ENCODE data around the gene IRF3.

The IRF3 gene

GRCh38 chr19:49676136-49676783 lies 10.6 kb upstream of the IRF3 start:
- ChIA-PET CTCF (interaction anchor here (0.6 to 0.7 kb wide), 4 partner anchors 19 to 193 kb away, joined by 3 to 5 read pairs (median 4); no protein-coding TSS in a partner anchor), POLR2A (ENCODE audit: low non-redundant PET) (interaction anchor here (0.6 to 1.8 kb wide), 4 partner anchors 33 to 91 kb away, joined by 4 to 6 read pairs (median 6); partner anchors contain the start of genes AP2A1 and SCAF1)
- TF ChIP-seq, protein P1, sequence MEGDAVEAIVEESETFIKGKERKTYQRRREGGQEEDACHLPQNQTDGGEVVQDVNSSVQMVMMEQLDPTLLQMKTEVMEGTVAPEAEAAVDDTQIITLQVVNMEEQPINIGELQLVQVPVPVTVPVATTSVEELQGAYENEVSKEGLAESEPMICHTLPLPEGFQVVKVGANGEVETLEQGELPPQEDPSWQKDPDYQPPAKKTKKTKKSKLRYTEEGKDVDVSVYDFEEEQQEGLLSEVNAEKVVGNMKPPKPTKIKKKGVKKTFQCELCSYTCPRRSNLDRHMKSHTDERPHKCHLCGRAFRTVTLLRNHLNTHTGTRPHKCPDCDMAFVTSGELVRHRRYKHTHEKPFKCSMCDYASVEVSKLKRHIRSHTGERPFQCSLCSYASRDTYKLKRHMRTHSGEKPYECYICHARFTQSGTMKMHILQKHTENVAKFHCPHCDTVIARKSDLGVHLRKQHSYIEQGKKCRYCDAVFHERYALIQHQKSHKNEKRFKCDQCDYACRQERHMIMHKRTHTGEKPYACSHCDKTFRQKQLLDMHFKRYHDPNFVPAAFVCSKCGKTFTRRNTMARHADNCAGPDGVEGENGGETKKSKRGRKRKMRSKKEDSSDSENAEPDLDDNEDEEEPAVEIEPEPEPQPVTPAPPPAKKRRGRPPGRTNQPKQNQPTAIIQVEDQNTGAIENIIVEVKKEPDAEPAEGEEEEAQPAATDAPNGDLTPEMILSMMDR (conservative IDR thresholded peaks at IDR 0.05; ENCODE audit: low read depth), result no peak
- H3K27ac ChIP-seq, result peak overlapping the region; percentile 88
- DNase-seq (ENCODE audit: low spot score), result peak; percentile 87

DNA sequence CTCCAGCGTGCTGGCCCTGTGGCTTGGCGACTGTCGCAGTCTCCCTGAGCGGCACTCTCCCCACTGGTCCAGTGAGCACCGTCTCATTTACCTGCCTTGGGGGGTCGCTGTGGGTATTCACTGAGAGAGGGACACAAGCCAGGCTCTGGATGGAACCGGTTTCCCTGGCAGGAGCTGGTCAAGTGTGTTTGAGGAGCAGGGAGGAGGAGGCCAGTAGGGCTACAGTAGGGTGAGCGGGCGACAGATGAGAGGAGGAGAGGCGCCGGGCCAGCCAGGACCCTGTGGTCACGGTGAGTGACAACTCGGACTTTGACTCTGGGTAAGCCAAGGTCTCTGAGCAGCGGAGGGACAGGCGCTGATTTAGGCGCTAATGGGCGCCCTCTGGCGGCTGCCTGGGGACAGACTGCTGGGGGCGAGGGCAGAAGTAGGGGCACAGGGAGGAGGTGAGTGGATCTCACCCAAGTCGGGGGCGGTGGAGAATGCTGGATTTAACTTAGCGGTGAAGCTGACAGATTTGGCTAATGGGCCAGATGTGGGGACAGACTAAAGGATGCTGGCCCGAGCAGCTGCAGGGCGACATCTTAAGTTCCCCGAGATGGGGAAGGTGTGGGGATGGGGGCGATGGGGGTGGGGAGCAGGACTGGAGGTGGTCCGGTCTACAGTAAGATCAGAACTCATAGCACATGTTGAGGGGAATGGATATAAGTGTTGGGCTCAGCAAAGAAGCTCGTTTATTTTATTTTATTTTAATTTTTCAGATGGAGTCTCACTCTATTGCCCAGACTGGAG lies 6.7 kb upstream of the IRF3 start:
- TF ChIP-seq, protein P1 (conservative IDR thresholded peaks at IDR 0.05; ENCODE audit: low read depth), result peak; percentile 91
- peak overlapping the region; percentile 69 for H3K27ac ChIP-seq
- POLR2A ChIA-PET (ENCODE audit: low non-redundant PET), result interaction anchor here (0.5 kb wide), 1 partner anchor 221 kb away, joined by 6 read pairs; no protein-coding TSS in a partner anchor
- CTCF ChIA-PET, result interaction anchor here (0.5 to 1.4 kb wide), 10 partner anchors 9 to 1640 kb away, joined by 3 to 5 read pairs (median 4); no protein-coding TSS in a partner anchor
- peak; percentile 73 for DNase-seq (ENCODE audit: low spot score)

DNA sequence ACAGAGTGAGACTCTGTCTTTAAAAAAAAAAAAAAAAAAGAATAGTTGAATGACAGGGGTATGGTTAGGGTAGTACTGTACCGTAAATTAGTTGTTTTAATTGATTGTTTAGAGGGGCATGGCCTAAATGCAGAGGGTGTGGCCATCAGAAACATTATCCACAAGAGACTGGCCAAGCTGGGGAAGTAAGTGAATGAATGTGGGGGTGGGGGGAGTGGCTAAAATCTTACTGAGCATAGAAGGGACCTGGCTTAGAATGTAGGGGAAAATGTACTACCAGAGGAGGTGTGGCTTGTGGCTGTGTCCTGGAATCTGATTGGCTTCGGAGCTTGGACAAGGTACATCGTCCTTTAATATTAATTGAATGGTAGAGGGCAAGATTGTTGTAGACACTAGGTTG lies 3.9 kb upstream of the IRF3 start:
- CTCF ChIA-PET, result interaction anchor here (0.6 to 0.7 kb wide), 3 partner anchors 11 to 124 kb away, joined by 3 to 4 read pairs (median 3); no protein-coding TSS in a partner anchor
- TF ChIP-seq, protein P1 (conservative IDR thresholded peaks at IDR 0.05; ENCODE audit: low read depth), result no peak
- POLR2A ChIA-PET (ENCODE audit: low non-redundant PET), result no interaction called here
- no peak for DNase-seq (ENCODE audit: low spot score)
- peak overlapping the region; percentile 13; the same call in 1 of the 2 replicates for H3K27ac ChIP-seq

DNA sequence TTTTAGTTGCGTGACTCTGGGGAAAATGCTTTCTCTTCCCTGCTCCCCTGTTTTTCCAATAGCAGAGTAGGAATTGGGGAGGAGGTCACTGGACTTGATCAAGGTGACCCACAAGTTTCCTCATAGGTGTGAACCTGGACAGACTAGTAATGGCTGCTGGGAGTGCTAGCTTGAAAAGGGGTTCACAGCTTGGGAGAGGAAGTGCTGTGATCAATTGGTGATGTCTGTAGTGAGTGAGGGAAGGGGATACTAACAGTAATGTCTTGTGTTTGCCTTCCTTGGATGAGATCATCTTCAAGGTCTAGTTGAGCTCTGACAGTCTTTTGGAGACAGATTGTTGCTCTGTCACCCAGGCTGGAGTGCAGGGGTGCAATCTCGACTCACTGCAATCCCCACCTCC lies 1.8 kb upstream of the IRF3 start:
- TF ChIP-seq, protein P1 (conservative IDR thresholded peaks at IDR 0.05; ENCODE audit: low read depth), result no peak
- H3K27ac ChIP-seq, result no peak overlapping the region
- ChIA-PET POLR2A (ENCODE audit: low non-redundant PET) (no interaction called here), CTCF (no interaction called here)
- no peak for DNase-seq (ENCODE audit: low spot score)

DNA sequence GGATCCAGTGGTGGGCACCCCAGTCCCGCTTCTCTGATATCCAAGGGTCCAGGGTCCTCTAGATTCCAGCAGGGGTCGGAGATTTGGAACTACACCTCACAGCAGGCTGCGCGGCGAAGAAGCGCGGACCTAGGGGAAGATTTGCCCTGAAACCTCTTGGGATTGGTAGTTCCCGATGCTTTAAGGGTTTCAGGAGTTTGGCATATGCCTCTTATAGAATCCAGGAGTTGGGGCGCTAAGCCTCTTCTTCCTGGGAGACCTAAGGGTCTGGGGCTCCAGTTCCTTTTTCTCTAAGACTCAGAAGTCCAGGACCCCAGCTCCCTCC lies 425 bp upstream of the IRF3 start:
- peak; percentile 50 for DNase-seq (ENCODE audit: low spot score)
- TF ChIP-seq, protein P1 (conservative IDR thresholded peaks at IDR 0.05; ENCODE audit: low read depth), result no peak
- ChIA-PET POLR2A (ENCODE audit: low non-redundant PET) (no interaction called here), CTCF (interaction anchor here (0.7 kb wide), 1 partner anchor 95 kb away, joined by 3 read pairs; no protein-coding TSS in a partner anchor)
- H3K27ac ChIP-seq, result peak overlapping the region; percentile 97

- DNase-seq (ENCODE audit: low spot score), result no peak
- TF ChIP-seq, protein P1 (conservative IDR thresholded peaks at IDR 0.05; ENCODE audit: low read depth), result no peak
- POLR2A ChIA-PET (ENCODE audit: low non-redundant PET), result interaction anchor here (0.5 to 1.0 kb wide), 3 partner anchors 9 to 92 kb away, joined by 3 to 11 read pairs (median 5); no protein-coding TSS in a partner anchor
- CTCF ChIA-PET, result no interaction called here
- peak overlapping the region; percentile 97 for H3K27ac ChIP-seq
These were observed 664 bp downstream of the IRF3 start for GRCh38 chr19:49665036-49665350.

All from RWPE1 (cell line).